AML-193 (cell line): Measurements from ENCODE around the gene TTLL4.

Experiments used
- DNase-seq, 2 experiments: peaks; one replicate each; lab custom pipeline; 2025; lab: John Stamatoyannopoulos, UW

TTLL4 gene, protein sequence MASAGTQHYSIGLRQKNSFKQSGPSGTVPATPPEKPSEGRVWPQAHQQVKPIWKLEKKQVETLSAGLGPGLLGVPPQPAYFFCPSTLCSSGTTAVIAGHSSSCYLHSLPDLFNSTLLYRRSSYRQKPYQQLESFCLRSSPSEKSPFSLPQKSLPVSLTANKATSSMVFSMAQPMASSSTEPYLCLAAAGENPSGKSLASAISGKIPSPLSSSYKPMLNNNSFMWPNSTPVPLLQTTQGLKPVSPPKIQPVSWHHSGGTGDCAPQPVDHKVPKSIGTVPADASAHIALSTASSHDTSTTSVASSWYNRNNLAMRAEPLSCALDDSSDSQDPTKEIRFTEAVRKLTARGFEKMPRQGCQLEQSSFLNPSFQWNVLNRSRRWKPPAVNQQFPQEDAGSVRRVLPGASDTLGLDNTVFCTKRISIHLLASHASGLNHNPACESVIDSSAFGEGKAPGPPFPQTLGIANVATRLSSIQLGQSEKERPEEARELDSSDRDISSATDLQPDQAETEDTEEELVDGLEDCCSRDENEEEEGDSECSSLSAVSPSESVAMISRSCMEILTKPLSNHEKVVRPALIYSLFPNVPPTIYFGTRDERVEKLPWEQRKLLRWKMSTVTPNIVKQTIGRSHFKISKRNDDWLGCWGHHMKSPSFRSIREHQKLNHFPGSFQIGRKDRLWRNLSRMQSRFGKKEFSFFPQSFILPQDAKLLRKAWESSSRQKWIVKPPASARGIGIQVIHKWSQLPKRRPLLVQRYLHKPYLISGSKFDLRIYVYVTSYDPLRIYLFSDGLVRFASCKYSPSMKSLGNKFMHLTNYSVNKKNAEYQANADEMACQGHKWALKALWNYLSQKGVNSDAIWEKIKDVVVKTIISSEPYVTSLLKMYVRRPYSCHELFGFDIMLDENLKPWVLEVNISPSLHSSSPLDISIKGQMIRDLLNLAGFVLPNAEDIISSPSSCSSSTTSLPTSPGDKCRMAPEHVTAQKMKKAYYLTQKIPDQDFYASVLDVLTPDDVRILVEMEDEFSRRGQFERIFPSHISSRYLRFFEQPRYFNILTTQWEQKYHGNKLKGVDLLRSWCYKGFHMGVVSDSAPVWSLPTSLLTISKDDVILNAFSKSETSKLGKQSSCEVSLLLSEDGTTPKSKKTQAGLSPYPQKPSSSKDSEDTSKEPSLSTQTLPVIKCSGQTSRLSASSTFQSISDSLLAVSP

DNA sequence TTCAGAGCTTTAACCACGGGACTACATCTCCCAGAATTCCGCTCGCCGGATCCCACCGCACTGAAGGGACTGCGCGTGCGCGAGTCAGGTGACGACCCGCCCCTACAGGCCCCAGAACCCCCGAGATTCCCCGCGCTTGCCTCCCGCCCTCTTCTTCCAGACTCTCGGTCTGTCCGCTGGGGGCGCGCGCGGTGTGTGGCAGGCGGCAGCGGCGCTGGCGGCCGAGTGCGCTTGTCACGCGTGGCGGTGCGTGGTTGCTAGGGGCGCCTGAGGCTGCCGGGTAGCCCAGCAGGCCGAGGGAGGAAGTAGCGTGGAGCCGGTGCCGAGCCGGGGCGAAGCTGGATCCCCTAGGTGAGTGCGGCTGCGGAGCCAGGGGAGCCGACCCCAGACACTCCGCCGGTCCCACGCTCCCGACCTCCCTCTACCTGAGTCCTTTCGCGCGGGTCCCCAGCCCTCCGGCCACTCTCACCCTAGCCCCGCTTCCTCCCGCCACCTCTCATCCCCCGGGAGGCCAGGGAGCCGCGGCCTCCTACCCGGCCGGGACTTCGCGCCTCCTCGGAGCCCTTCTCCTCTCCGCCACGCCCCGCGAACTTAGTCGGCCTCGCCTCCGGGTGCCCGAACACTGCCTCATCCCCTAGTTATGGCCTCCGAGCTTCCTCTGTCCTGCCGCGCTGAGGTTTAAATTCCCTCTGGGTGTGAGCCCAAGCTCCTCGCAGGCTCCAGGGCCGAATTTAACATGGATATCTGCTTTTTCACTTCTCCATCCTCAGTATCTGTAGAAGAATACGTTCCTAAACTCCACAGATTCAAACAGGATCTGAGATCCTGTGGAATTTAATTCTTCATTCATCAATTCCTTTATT is at the start of gene TTLL4:
TTLL4 (plus strand) TSS at position 149 of the 863 bp plus-strand sequence. CDS start 26,842 bp downstream, outside the sequence.
- DNase-seq, result peak; percentile 87 to 91

DNA sequence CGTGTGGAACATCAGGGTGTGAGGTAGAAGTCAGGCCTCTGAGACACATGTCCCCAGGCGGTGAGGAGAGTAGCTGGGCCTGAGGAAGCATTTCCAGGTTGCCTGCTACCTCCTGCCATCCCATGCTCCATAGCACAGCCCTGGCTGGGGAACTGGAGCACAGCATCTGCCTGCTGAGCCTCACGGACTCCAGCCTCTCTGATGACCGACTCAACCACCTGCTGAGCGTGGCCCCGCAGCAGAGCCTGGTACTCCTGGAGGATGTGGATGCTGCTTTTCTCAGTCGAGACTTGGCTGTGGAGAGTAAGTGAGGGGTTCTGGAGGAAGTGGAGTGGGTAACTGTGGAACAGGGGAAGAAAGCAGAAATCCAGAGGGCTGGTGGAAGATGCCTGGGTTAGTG is 48.3 kb upstream of the TTLL4 start:
- DNase-seq, result no peak

- DNase-seq, result no peak
Measured at GRCh38 chr2:218662827-218663226, 47.8 kb upstream of the TTLL4 start.

DNA sequence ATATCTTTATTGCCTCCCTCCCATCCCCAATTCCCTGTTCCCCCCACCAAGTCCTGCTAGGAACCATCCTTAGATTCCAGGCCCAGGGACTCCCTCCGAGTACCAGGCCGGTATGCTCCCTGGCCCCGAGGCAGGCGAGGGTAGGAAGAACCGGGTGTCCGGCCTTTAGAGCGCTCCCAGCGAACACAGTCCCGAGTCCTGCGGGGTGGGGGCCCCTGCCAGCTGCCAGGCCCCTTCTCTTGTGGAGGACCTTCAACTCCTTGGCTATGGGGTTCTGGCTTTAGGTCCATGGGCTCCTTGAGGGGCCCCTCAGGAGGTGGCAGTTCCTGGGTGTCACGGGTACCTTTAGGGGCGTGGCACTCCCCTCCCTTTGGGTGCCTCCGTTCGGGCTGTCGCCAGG is 46.7 kb upstream of the TTLL4 start:
- no peak for DNase-seq

GRCh38 chr2:218664653-218665052 is 46.0 kb upstream of the TTLL4 start:
- no peak for DNase-seq

DNA sequence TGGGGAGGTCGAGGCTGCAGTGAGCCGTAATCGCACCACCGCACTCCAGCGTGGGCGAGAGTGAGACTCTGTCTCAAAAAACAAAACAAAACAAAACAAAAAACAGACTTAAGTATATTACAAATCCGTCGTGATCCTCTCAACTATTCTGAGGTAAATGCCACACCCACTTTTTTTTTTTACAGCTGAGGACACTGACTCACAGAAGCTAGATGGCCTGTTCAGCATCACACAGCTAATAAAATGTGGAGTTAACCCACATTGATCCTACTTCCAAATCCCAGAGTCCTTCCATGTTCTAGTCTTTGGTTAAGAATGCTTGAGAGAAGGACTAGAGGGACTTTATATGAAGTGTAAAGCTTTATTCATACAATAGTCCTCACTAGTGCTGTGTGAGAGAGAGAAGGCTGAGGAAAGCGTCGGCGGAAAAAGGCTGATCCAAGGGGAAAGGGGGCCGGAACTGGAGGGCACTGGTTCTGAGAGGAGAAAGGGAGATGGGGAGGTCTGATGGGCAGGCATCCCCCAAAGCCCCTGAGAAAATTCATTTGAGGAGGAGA is 39.5 kb upstream of the TTLL4 start:
- no peak for DNase-seq

DNA sequence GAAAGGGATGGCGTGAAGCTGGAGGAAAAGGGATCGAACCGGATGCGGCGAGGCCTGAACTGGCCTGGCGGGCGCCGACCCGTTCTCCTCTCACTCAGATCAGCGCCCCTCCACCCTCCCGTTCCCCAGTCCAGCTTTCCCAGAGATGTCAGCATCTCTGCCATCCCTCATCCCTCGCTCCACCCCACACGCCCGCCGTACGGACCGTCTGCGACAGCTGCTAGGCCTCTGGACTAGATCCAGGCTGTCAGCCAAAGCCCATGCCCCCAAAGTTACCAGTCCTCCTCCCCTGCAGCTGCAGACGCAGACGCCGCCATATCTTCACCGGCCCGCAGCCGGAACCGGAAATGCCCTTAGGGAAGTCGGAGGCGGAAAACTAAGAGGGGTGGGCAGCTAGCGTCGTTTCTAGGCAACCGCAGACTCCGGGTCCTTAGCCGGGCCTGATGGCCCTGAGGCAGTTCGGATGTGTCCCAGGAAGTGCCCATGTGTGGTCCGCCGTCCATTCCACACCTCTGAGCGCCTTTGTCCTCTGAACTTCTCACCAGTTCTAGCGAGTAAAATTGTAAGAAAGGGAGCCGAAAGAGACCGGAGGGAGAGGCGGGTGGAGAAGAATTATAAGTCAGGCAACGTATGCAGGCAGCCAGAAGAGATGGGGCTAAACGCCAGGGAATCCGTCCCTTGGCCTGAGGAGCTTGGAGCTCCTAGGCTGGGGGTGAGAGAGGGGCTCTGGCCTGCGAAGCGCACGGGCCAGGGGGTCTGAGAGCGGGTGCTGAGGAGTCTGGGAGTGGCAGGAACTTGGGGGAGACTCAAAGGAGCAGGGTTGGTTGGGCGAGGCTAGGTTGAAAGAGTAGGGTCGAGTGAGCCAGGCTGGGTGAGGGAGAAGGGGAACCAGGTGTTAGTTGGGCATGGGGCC is 38.7 kb upstream of the TTLL4 start, which contains the start of the genes RNF25 and STK36:
RNF25 (minus strand) TSS at position 349 of the 913 bp plus-strand sequence; CDS start at position 317, 32 bp downstream.
STK36 (plus strand) TSS at position 433 of the 913 bp plus-strand sequence. CDS start 744 bp downstream, outside the sequence.
- DNase-seq, result peak; percentile 77 to 82

DNA sequence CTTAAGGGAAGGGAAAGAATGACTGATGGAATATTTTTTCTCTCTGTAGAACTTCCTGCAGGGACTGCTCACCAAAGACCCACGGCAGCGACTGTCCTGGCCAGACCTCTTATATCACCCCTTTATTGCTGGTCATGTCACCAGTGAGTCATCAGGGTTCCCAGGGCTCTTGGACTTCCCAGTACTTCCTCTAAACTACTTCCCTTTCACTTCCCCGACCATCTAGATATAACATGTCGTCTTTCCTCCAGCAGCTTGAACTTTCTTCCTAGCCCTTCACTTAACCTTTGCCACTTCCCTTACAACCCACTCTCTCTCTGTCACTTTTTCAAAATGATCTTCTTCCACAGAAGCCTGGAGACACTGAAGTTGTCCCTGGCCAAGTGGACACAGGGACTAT is 31.5 kb upstream of the TTLL4 start:
- peak; percentile 39 to 57 for DNase-seq

GRCh38 chr2:218680061-218680460 is 30.6 kb upstream of the TTLL4 start:
- no peak for DNase-seq

DNA sequence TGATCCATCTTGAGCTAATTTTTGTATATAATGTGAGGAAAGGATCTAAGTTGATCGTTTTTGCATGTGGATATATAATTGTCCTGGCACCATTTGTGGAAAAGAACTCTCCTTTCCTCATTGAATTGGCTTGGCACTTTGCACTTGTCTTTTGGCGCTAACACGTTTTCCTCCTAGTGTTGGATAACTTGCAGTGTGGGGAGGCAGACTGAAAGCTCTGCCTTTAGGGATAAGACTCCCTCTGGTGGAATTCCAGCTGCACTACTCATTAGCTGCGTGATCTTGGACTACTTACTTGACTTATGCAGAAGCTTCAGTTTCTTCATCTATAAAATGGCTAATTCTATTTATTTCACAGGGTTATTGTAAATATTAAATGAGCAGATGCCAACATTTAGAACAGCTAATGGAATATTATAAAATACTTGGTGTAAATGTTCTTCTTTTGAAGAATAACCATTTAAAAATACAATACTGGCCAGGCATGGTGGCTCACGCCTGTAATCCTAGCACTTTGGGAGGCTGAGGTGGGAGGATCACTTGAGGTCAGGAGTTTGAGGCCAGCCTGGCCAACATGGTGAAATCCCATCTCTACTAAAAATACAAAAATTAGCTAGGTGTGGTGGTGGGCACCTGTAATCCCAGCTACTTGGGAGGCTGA is 23.1 kb upstream of the TTLL4 start:
- peak; percentile 84 for DNase-seq

- no peak for DNase-seq
Measured at GRCh38 chr2:218691234-218691633, 19.4 kb upstream of the TTLL4 start.

- no peak for DNase-seq
Measured at GRCh38 chr2:218694405-218695145, 16.1 kb upstream of the TTLL4 start.

GRCh38 chr2:218698885-218699284 is 11.8 kb upstream of the TTLL4 start:
- no peak for DNase-seq

- DNase-seq, result no peak
Measured at GRCh38 chr2:218701806-218702205, 8.8 kb upstream of the TTLL4 start.

DNA sequence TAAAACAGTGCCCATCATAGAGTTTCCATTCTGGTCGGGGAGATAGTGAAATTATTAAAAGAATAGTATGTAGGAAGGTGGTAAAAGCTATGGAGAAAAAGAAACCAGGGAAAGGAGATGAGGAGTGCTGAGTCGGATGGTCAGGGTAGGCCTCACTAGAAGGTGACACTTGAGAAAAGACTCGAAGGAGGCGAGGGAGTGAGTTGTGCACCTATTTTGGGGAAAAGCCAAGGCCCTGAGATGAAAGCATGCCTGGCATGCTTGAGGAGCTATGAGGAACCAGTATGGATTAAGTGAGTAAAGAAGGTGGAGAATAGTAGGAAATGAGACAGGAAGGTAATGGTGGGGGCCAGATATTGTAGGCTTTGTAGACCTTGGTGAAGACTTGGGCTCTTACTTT is 7.3 kb upstream of the TTLL4 start:
- no peak for DNase-seq

DNA sequence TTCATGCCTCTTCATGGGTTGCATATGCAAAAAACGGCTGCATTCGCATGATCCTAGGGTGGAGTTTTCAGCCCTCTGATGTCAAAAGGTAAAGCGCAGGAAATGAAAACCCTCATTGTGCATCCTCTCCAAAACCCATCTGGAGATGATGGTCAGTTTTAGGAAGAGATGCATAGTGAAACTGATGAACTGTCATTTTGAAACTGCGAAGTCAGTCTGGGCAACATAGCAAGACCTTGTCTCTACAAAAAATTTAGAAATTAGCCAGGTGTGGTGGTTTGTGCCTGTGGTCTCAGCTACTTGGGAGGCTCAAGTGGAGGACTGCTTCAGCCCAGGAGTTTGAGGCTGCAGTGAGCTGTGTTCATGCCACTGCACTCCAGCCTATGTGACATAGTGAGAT is 2.5 kb upstream of the TTLL4 start:
- DNase-seq, result no peak

GRCh38 chr2:218709908-218710307 is 727 bp upstream of the TTLL4 start:
- no peak for DNase-seq

DNA sequence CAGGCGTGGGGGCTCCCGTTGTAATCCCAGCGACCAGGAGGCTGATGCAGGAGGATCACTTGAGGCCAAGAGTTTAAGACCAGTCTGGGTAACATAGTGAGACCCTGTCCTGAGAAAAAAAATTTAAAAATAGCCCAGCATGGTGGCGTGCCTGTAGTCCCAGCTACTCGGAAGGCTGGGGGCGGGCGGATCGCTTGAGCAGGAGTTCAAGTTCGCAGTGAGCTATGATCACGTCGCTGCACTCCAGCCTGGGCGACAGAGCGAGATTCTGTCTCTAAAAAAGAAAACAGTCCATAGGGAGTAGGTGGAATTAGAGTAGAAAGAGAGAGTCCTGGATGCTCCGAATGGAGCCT is 325 bp upstream of the TTLL4 start:
- DNase-seq, result no peak

GRCh38 chr2:218711550-218711929 is 905 bp downstream of the TTLL4 start:
- no peak for DNase-seq
